ENCODE measurements around the gene ANKRD10. TPM values are rescaled to one million over a fixed set of nuclear protein-coding genes. Genes with fewer than 3 reads are reported as not detected.

The ANKRD10 gene
- total and polyA plus RNA-seq, 2 of the 8 experiments (the other 6 are each of a cell fraction or from before 2014, with no cell fraction given), result 146 to 218 TPM

DNA sequence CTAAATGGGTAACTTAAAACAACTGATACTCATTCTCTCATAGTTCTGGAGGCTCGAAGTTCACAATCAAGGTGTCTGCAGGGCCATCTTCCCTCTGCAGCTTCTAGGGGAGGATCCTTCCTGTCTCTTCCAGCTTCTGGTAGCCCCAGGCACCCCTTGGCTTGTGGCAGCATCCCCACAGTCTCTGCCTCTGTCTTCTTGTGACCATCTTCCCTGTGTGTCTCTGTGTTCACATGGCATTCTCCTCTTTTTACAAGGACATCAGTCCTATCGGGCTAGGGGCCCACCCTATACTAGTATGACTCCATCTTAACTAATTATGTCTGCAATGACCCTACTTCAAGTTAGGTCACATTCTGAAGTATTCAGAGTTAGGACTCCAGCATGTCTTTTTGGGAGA lies 73.5 kb downstream of the ANKRD10 start (continued):
- TF ChIP-seq CHD7 (IDR thresholded peaks at IDR 0.05; ENCODE audit: insufficient replicate concordance, low read length) (no peak), EGR1 (IDR thresholded peaks at IDR 0.05; ENCODE audit: borderline replicate concordance, low read depth, low read length) (no peak), SIRT6 (IDR thresholded peaks at IDR 0.05; ENCODE audit: low read length) (no peak), EZH2 (IDR thresholded peaks at IDR 0.05; ENCODE audit: low read depth, low read length, severe bottlenecking) (no peak), BACH1 (IDR thresholded peaks at IDR 0.05; ENCODE audit: low read length) (no peak), NRF1 (IDR thresholded peaks at IDR 0.05; ENCODE audit: low read depth, low read length) (no peak)
- TF ChIP-seq, protein P1, sequence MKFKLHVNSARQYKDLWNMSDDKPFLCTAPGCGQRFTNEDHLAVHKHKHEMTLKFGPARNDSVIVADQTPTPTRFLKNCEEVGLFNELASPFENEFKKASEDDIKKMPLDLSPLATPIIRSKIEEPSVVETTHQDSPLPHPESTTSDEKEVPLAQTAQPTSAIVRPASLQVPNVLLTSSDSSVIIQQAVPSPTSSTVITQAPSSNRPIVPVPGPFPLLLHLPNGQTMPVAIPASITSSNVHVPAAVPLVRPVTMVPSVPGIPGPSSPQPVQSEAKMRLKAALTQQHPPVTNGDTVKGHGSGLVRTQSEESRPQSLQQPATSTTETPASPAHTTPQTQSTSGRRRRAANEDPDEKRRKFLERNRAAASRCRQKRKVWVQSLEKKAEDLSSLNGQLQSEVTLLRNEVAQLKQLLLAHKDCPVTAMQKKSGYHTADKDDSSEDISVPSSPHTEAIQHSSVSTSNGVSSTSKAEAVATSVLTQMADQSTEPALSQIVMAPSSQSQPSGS (IDR thresholded peaks at IDR 0.05; ENCODE audit: low read length), result no peak
- TF ChIP-seq, protein P2, sequence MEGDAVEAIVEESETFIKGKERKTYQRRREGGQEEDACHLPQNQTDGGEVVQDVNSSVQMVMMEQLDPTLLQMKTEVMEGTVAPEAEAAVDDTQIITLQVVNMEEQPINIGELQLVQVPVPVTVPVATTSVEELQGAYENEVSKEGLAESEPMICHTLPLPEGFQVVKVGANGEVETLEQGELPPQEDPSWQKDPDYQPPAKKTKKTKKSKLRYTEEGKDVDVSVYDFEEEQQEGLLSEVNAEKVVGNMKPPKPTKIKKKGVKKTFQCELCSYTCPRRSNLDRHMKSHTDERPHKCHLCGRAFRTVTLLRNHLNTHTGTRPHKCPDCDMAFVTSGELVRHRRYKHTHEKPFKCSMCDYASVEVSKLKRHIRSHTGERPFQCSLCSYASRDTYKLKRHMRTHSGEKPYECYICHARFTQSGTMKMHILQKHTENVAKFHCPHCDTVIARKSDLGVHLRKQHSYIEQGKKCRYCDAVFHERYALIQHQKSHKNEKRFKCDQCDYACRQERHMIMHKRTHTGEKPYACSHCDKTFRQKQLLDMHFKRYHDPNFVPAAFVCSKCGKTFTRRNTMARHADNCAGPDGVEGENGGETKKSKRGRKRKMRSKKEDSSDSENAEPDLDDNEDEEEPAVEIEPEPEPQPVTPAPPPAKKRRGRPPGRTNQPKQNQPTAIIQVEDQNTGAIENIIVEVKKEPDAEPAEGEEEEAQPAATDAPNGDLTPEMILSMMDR (IDR thresholded peaks at IDR 0.05; ENCODE audit: control extremely low read depth in 1 of 3, insufficient read depth in 1 of 3, low read depth in 1 of 3, low read length in 3 of 3), result no peak

Data from H1 (cell line).